Hepatocyte (in vitro differentiated cells): ENCODE results near the gene ARHGAP22.

Experiments
- CTCF ChIP-seq: fragments of 200-600 bp; sonication (generic); IDR thresholded peaks from 2 replicates; pipeline ENCODE4 v1.5.1; 2016; ENCODE audit warnings: antibody characterized with exemption, mild to moderate bottlenecking; ENCODE audit not compliant: poor library complexity
- EZH2 ChIP-seq: fragments of 200-600 bp; sonication (generic); IDR thresholded peaks from 2 replicates; pipeline ENCODE4 v1.6.1; 2016; ENCODE audit warnings: antibody characterized with exemption, mild to moderate bottlenecking, borderline replicate concordance
- EZH2phosphoT487 ChIP-seq: fragments of 200-600 bp; sonication (generic); IDR thresholded peaks from one replicate; pipeline ENCODE4 v1.6.1; 2018; ENCODE audit warnings: antibody characterized with exemption, mild to moderate bottlenecking, low read depth, moderate library complexity; ENCODE audit not compliant: unreplicated experiment, severe bottlenecking

GRCh38 chr10:48533540-48533939, 71.3 kb downstream of the ARHGAP22 start:
- TF ChIP-seq EZH2 (no peak), CTCF (no peak), EZH2phosphoT487 (no peak)
